Adrenal gland (tissue), 19 donors: Measurements from ENCODE around the gene CYS1. TPM values are rescaled to one million over a fixed set of nuclear protein-coding genes. Genes with fewer than 3 reads are reported as not detected.

Experiments used
- DNase-seq, 7 donors: peaks; one replicate each; pipeline ENCODE4 v3.0.0-alpha.2; 2019 to 2020
- H3K27ac ChIP-seq, 5 donors: fragments of 200-600 bp; sonication (generic) in 4 of 5; 1 replicate in 3 of 5; 2 replicates in 2 of 5; pipeline versions ENCODE4 v1.5.1 to v1.8.0; 2016 to 2020; ENCODE audit warnings: mild to moderate bottlenecking in 1 of 5
- H3K27me3 ChIP-seq: fragments of 200-600 bp; 2 replicates; pipeline ENCODE4 v1.8.0; 2021
- H3K36me3 ChIP-seq, 2 donors: fragments of 200-600 bp; replicated peaks in 1 of 2; 1 replicate in 1 of 2; 2 replicates in 1 of 2; pipeline versions ENCODE4 v1.5.1 to v1.8.0; 2018 to 2022
- H3K4me1 ChIP-seq, 2 donors: fragments of 200-600 bp; replicated peaks in 1 of 2; 1 replicate in 1 of 2; 2 replicates in 1 of 2; pipeline versions ENCODE4 v1.5.1 to v1.8.0; 2018 to 2021
- H3K4me3 ChIP-seq, 4 donors: fragments of 200-600 bp; sonication (generic) in 3 of 4; one replicate each; pipeline ENCODE4 v1.5.1; 2016 to 2018
- H3K9me3 ChIP-seq, 3 donors: fragments of 200-600 bp; sonication (generic) in 1 of 3; replicated peaks in 1 of 3; 1 replicate in 2 of 3; 2 replicates in 1 of 3; pipeline versions ENCODE4 v1.5.1 to v1.8.0; 2016 to 2021
- POLR2A ChIP-seq, 2 donors: fragments of 450-650 bp; IDR thresholded peaks; one replicate each; pipeline ENCODE4 v1.6.1; 2017; ENCODE audit warnings: antibody characterized with exemption in 2 of 2, mild to moderate bottlenecking in 2 of 2, moderate library complexity in 1 of 2
- WGBS, 4 donors: extraction: QIAGEN DNeasy Blood & Tissue Kit in 2 of 4; methylation state at CpG; one replicate each; pipeline versions ENCODE4 v1.1.5 to v1.1.7; 2013 to 2017; 5-methylcytosine and 5-hydroxymethylcytosine counted together
- intact Hi-C, 2 donors: fragments of 100-400 bp; cut with DNase I; formaldehyde crosslinking; loops; one replicate each; pipeline versions ENCODE4 v1.14.1 to v1.15.0; 2022 to 2023
- long read RNA-seq, 10 donors: library from polyadenylated mRNA in 3 of 10; unstranded in 2 of 10; stranded (forward) in 1 of 10; transcript quantifications; one replicate each; pipeline ENCODE4 v2.0.0 and lab custom pipeline, GENCODE V29; 2021 to 2026
- polyA plus RNA-seq, 3 donors: library from polyadenylated mRNA; stranded (reverse); fragments of 200-250 nt in 2 of 3; fragments of 350-450 nt in 1 of 3; fragmentation: Illumina TruSeq in 1 of 3; extraction: RNeasy Lipid Tissue Mini Kit (QIAGEN cat#74804) in 1 of 3; gene quantifications; one replicate each; pipeline ENCODE4 v1.2.3, GENCODE V29; 2013 to 2014
- total RNA-seq, 9 donors: library from RNA; depleted of rRNA in 4 of 9; stranded (reverse); fragments of >200 nt in 4 of 9; fragments of 120-200 nt in 1 of 9; fragmentation: NEBNext Ultra II Directional in 1 of 9; extraction: Animal tissue kit (Norgen Biotek cat#: 25700) in 1 of 9; gene quantifications; one replicate each; pipeline versions ENCODE4 v1.1.0 to v1.2.4, GENCODE V29; 2013 to 2023
- TF ChIP-seq, protein P1 (sequence below), 6 experiments: fragments of 450-650 bp in 4 of 6; fragments of 200-600 bp in 2 of 6; sonication (generic) in 1 of 6; IDR thresholded peaks; 1 replicate in 5 of 6; 2 replicates in 1 of 6; pipeline versions ENCODE4 v1.5.1 to v1.8.0; 2016 to 2021; ENCODE audit warnings: antibody characterized with exemption in 6 of 6, mild to moderate bottlenecking in 2 of 6, moderate library complexity in 1 of 6
- donor health status: healthy with polysubstance abuse.
- donor health status: Bipolar disorder and iron deficiency.
- donor health status: DM: yes; HTN: yes; CAD: no.
- donor health status: DM: no; HTN: no; CAD: no.
- donor health status: DM: no; HTN: no; CAD: no.
- donor health status: DM: yes; HTN: yes; CAD: no.

CYS1 gene, protein sequence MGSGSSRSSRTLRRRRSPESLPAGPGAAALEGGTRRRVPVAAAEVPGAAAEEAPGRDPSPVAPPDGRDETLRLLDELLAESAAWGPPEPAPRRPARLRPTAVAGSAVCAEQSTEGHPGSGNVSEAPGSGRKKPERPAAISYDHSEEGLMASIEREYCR
- 1 to 10 TPM in 6 of 9 donors, under 1 TPM in 3; 0.18 to 3.6 (median 1.4) TPM for total RNA-seq
- 1 to 10 TPM in 1 of 3 donors, under 1 TPM in 2; 0.05 to 1.1 (median 0.48) TPM for polyA plus RNA-seq
- long read RNA-seq, donor 1, result 0 reads
- long read RNA-seq, donor 2, result 0 reads
- long read RNA-seq, donor 3, result 0 reads
- long read RNA-seq, donor 4, result 0 reads
- long read RNA-seq, donor 5, partial matches to known transcripts, result 0 of 4 reads
- long read RNA-seq, donor 5, other reads (novel, unspliced or antisense), result 0 of 4 reads
- long read RNA-seq, donor 6, result 0 reads
- long read RNA-seq, donor 7, result 0 reads
- long read RNA-seq, donor 8, result 0 reads
- long read RNA-seq, donor 9, result 0 reads
- long read RNA-seq, donor 10, partial matches to known transcripts, result 0 of 1 reads
- long read RNA-seq, donor 10, other reads (novel, unspliced or antisense), result 0 of 1 reads

GRCh38 chr2:10079870-10080535, at the start of gene CYS1:
Gene CYS1, minus strand, starts transcription at chr2:10080411. Its CDS starts 188 bp downstream, at chr2:10080223.
- no peaks in the 10 kb centered on the region for H3K36me3 ChIP-seq
- H3K27me3 ChIP-seq, result peaks cover 39% of the 10 kb centered on the region
- H3K27ac ChIP-seq, result peak within 1 kb of the TSS in 3 of 5 donors; percentile 12 to 80 (median 34)
- intact Hi-C loops, result no loop called here
- no peak for DNase-seq
- peaks cover 0 to 15% of the 10 kb centered on the region in 2 donors for H3K4me1 ChIP-seq
- peak within 1 kb of the TSS in 2 of 4 donors; percentile 7 to 83 for H3K4me3 ChIP-seq
- 0 to 1% (median 0%) methylated on average over 4 to 95 of the region's 98 CpGs; no CpG with 5 or more reads in 1 of the 4 donors for WGBS, 4 donors
- TF ChIP-seq, protein P1, sequence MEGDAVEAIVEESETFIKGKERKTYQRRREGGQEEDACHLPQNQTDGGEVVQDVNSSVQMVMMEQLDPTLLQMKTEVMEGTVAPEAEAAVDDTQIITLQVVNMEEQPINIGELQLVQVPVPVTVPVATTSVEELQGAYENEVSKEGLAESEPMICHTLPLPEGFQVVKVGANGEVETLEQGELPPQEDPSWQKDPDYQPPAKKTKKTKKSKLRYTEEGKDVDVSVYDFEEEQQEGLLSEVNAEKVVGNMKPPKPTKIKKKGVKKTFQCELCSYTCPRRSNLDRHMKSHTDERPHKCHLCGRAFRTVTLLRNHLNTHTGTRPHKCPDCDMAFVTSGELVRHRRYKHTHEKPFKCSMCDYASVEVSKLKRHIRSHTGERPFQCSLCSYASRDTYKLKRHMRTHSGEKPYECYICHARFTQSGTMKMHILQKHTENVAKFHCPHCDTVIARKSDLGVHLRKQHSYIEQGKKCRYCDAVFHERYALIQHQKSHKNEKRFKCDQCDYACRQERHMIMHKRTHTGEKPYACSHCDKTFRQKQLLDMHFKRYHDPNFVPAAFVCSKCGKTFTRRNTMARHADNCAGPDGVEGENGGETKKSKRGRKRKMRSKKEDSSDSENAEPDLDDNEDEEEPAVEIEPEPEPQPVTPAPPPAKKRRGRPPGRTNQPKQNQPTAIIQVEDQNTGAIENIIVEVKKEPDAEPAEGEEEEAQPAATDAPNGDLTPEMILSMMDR (IDR thresholded peaks at IDR 0.05), result peak in 1 of 6 experiments; percentile 36
- no peak for TF ChIP-seq POLR2A (IDR thresholded peaks at IDR 0.05)
- no peaks in the 10 kb centered on the region for H3K9me3 ChIP-seq

DNA sequence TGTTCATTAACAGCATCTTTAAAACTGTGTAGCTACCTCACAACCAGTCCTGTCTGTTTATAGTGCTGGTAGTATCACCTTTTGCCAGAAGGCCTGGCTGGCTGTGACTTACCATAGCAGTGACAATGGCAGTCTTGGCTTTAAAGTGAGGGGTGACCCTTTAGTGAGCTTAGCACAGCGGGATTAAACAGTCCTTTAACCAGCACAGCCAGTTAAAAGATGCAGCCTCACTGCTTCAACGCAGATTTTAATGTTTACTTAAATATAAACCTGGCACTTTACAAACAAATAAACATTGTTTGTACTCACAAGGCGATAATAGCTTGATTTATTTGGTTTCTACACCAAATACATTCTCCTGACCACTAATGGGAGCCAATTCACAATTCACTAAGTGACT, 49.3 kb upstream of the CYS1 start:
- WGBS, 4 donors, result 92 to 94% (median 94%) methylated on average over 3 of the region's 3 CpGs
- Histone ChIP-seq H3K9me3 (no peaks in the 10 kb centered on the region), H3K4me3 (no peak overlapping the region), H3K4me1 (no peaks in the 10 kb centered on the region), H3K27me3 (no peaks in the 10 kb centered on the region), H3K27ac (no peak overlapping the region), H3K36me3 (no peaks in the 10 kb centered on the region)
- intact Hi-C loops, result loop anchor here (5.0 to 10.0 kb wide), 2 partner anchors 308 to 535 kb away; no protein-coding TSS in a partner anchor
- DNase-seq, result no peak
- TF ChIP-seq, protein P1 (IDR thresholded peaks at IDR 0.05), result no peak
- no peak for TF ChIP-seq POLR2A (IDR thresholded peaks at IDR 0.05)

DNA sequence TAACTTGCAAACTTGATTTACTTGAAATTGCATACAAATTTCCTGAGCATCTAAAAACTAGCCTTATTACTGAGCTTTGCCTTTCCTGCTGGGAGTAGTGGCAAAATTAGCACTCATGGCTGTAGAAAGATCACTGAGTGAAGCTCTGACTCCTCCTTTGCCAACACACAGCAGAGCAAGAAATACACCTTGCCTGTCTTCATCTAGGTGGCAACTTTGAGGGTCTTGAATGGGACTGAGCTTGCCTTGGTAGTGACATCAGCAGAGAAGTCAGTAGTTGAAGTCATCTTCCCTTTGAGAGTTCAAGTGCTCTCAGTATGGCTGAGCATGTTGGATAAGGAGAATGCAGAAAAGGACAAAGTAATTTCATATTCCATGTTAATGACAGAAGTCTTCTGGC, 48.2 kb upstream of the CYS1 start:
- DNase-seq, result no peak
- H3K27ac ChIP-seq, result no peak overlapping the region
- H3K4me1 ChIP-seq, result peaks cover 0 to 3% of the 10 kb centered on the region in 2 donors
- intact Hi-C loops, result loop anchor here (5.0 to 10.0 kb wide), 2 partner anchors 309 to 536 kb away; no protein-coding TSS in a partner anchor
- peaks cover 2% of the 10 kb centered on the region for H3K27me3 ChIP-seq
- H3K36me3 ChIP-seq, result no peaks in the 10 kb centered on the region
- no peak overlapping the region for H3K4me3 ChIP-seq
- TF ChIP-seq POLR2A (IDR thresholded peaks at IDR 0.05), result no peak
- TF ChIP-seq, protein P1 (IDR thresholded peaks at IDR 0.05), result no peak
- H3K9me3 ChIP-seq, result no peaks in the 10 kb centered on the region

DNA sequence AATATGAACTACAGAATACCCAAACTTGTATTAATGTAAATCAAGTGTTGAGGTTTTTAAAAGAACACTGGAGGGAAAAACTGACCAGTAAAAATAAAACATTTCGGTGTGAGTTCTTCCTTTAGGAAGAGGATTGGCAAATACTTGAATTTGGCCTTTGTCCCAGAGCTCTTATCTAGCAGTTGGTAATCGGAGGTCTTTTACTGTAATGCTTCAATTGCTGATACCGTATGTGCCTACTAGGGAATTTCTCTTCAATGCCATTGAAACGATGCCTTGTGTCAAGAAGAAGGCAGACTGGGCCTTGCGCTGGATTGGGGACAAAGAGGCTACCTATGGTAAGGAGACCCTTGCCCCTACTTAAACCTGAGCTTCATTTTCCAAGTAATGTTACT, 46.4 kb upstream of the CYS1 start:
- TF ChIP-seq POLR2A (IDR thresholded peaks at IDR 0.05), result no peak
- TF ChIP-seq, protein P1 (IDR thresholded peaks at IDR 0.05), result no peak
- no peak overlapping the region for H3K27ac ChIP-seq
- peak in 4 of 7 donors; percentile 46 to 65 (median 56) for DNase-seq
- no peaks in the 10 kb centered on the region for H3K9me3 ChIP-seq
- intact Hi-C loops, result loop anchor here (5.0 to 10.0 kb wide), 2 partner anchors 311 to 538 kb away; no protein-coding TSS in a partner anchor
- H3K36me3 ChIP-seq, result no peaks in the 10 kb centered on the region
- H3K4me3 ChIP-seq, result no peak overlapping the region
- WGBS, 4 donors, result 22 to 29% (median 25%) methylated on average over 5 of the region's 5 CpGs
- H3K27me3 ChIP-seq, result peaks cover 11% of the 10 kb centered on the region
- peaks cover 6 to 19% of the 10 kb centered on the region in 2 donors for H3K4me1 ChIP-seq
